Measurements from ENCODE around the gene SH2B3. TPM values are rescaled to one million over a fixed set of nuclear protein-coding genes. Genes with fewer than 3 reads are reported as not detected.

Gene SH2B3
- total and polyA plus RNA-seq, 2 donors (not counting 3 experiments of a cell fraction or from before 2014, with no cell fraction given): 63.1 to 97.9 TPM

- no peaks in the 10 kb centered on the region for H3K27me3 ChIP-seq (ENCODE audit: control insufficient read depth in 2 of 2, insufficient read depth in 2 of 2, low read length in 2 of 2)
- H3K9ac ChIP-seq (replicated peaks; ENCODE audit: extremely low read depth, insufficient read depth, low read length): no peak overlapping the region
- CTCF ChIA-PET: interaction anchor here (0.6 to 16.4 kb wide), 40 partner anchors 9 to 493 kb away, joined by 3 to 464 read pairs (median 5); partner anchors contain the start of genes PHETA1 and SH2B3
- H3K79me2 ChIP-seq (ENCODE audit: control insufficient read depth, insufficient read depth, low read length): peaks cover 25% of the 10 kb centered on the region
- H2AFZ ChIP-seq (ENCODE audit: low read depth, low read length): no peak overlapping the region
- DNase-seq (ENCODE audit: low read depth, low spot score) (peak; percentile 68), FAIRE-seq (peak; percentile 76)
- H3K4me2 ChIP-seq (ENCODE audit: insufficient read depth, low read length): no peak overlapping the region
- POLR2A ChIA-PET: interaction anchor here (0.6 to 1.4 kb wide), 5 partner anchors 17 to 147 kb away, joined by 3 to 5 read pairs (median 3); partner anchors contain the start of gene ATXN2
- BruUV-seq (replicated peaks): no TSS peak
- no peaks in the 10 kb centered on the region for H3K9me1 ChIP-seq (replicated peaks; ENCODE audit: control insufficient read depth, extremely low read depth, insufficient read depth, low read length)
- peaks cover 30 to 56% of the 10 kb centered on the region in 2 experiments for H3K36me3 ChIP-seq (ENCODE audit: control insufficient read depth in 2 of 2, extremely low read depth in 1 of 2, insufficient read depth in 2 of 2, low read length in 2 of 2)
- peaks cover 19% of the 10 kb centered on the region for H3K4me1 ChIP-seq (ENCODE audit: control insufficient read depth, extremely low read depth, insufficient read depth, low read length)
- dilution Hi-C loops (cut with MboI; ENCODE audit: extremely low pct_ligation_motif_present, low sequenced_read_pairs): no loop called here
- H4K20me1 ChIP-seq (replicated peaks; ENCODE audit: control insufficient read depth, extremely low read depth, insufficient read depth, low read length): no peaks in the 10 kb centered on the region
- no peak overlapping the region for H3K4me3 ChIP-seq (replicated peaks in 1 of 3; ENCODE audit: insufficient read depth in 1 of 3, low read depth in 1 of 3, low read length in 3 of 3)
- H3K9me3 ChIP-seq (replicated peaks; ENCODE audit: control insufficient read depth, insufficient read depth, low read length): no peaks in the 10 kb centered on the region
- intact Hi-C loops (cut with micrococcal nuclease): loop anchor here (1.0 to 5.0 kb wide), 5 partner anchors 46 to 136 kb away; partner anchors contain the start of gene SH2B3
- no peak for TF ChIP-seq MYC (IDR thresholded peaks at IDR 0.05; ENCODE audit: low read depth, low read length)
- TF ChIP-seq CTCF (IDR thresholded peaks at IDR 0.05; ENCODE audit: extremely low read depth in 1 of 2, insufficient read depth in 1 of 2, low read depth in 1 of 2, low read length in 2 of 2): peak; percentile 60 to 66
- H3K27ac ChIP-seq (ENCODE audit: insufficient read depth, low read depth, low read length): no peak overlapping the region
Measured at GRCh38 chr12:111451649-111452129, 46.0 kb downstream of the SH2B3 start.

GRCh38 chr12:111453071-111453989, 47.6 kb downstream of the SH2B3 start:
- dilution Hi-C loops (cut with MboI; ENCODE audit: extremely low pct_ligation_motif_present, low sequenced_read_pairs) (no loop called here), intact Hi-C loops (cut with micrococcal nuclease) (loop anchor here (5.0 kb wide), 1 partner anchor 74 kb away; no protein-coding TSS in a partner anchor)
- DNase-seq (ENCODE audit: low read depth, low spot score): no peak
- ChIA-PET CTCF (interaction anchor here (0.6 to 16.4 kb wide), 2 partner anchors 45 to 55 kb away, joined by 3 to 464 read pairs; no protein-coding TSS in a partner anchor), POLR2A (no interaction called here)
- Histone ChIP-seq H4K20me1 (replicated peaks; ENCODE audit: control insufficient read depth, extremely low read depth, insufficient read depth, low read length) (no peaks in the 10 kb centered on the region), H3K4me3 (replicated peaks in 1 of 3; ENCODE audit: insufficient read depth in 1 of 3, low read depth in 1 of 3, low read length in 3 of 3) (no peak overlapping the region), H3K9ac (replicated peaks; ENCODE audit: extremely low read depth, insufficient read depth, low read length) (no peak overlapping the region), H3K4me1 (ENCODE audit: control insufficient read depth, extremely low read depth, insufficient read depth, low read length) (peaks cover 7% of the 10 kb centered on the region), H3K9me3 (replicated peaks; ENCODE audit: control insufficient read depth, insufficient read depth, low read length) (no peaks in the 10 kb centered on the region), H3K27ac (ENCODE audit: insufficient read depth, low read depth, low read length) (no peak overlapping the region), H3K79me2 (ENCODE audit: control insufficient read depth, insufficient read depth, low read length) (peaks cover 10% of the 10 kb centered on the region), H2AFZ (ENCODE audit: low read depth, low read length) (no peak overlapping the region), H3K9me1 (replicated peaks; ENCODE audit: control insufficient read depth, extremely low read depth, insufficient read depth, low read length) (no peaks in the 10 kb centered on the region), H3K4me2 (ENCODE audit: insufficient read depth, low read length) (no peak overlapping the region), H3K36me3 (ENCODE audit: control insufficient read depth in 2 of 2, extremely low read depth in 1 of 2, insufficient read depth in 2 of 2, low read length in 2 of 2) (peaks cover 18 to 44% of the 10 kb centered on the region in 2 experiments), H3K27me3 (ENCODE audit: control insufficient read depth in 2 of 2, insufficient read depth in 2 of 2, low read length in 2 of 2) (no peaks in the 10 kb centered on the region)
- BruUV-seq (replicated peaks): no TSS peak
- FAIRE-seq: no peak
- TF ChIP-seq POLR2A (IDR thresholded peaks at IDR 0.05; ENCODE audit: low read depth, low read length): peak; percentile 2
- no peak for TF ChIP-seq GATA2 (IDR thresholded peaks at IDR 0.05; ENCODE audit: insufficient read depth, insufficient read length, low read depth, low read length)
- TF ChIP-seq MYC (IDR thresholded peaks at IDR 0.05; ENCODE audit: low read depth, low read length): no peak
- no peak for TF ChIP-seq JUN (IDR thresholded peaks at IDR 0.05; ENCODE audit: borderline replicate concordance, insufficient read depth, insufficient read length, low read depth)
- no peak for TF ChIP-seq MAX (IDR thresholded peaks at IDR 0.05; ENCODE audit: insufficient read depth, insufficient read length)
- TF ChIP-seq POLR2AphosphoS5 (IDR thresholded peaks at IDR 0.05; ENCODE audit: insufficient read depth, low read depth, low read length): peak; percentile 55
- no peak for TF ChIP-seq CTCF (IDR thresholded peaks at IDR 0.05; ENCODE audit: extremely low read depth in 1 of 2, insufficient read depth in 1 of 2, low read depth in 1 of 2, low read length in 2 of 2)
- no peak for TF ChIP-seq FOS (IDR thresholded peaks at IDR 0.05; ENCODE audit: borderline replicate concordance, insufficient read depth, low read length)
- TF ChIP-seq EZH2 (IDR thresholded peaks at IDR 0.05; ENCODE audit: borderline replicate concordance, low read depth, low read length, severe bottlenecking): no peak

All from endothelial cell of umbilical vein (primary cell).